Activated CD8-positive, alpha-beta memory T cell treated with anti-CD3 and anti-CD28 coated beads, Interleukin-2, amount 50 U/mL, for 4 hours (primary cell): ENCODE measurements around the gene SLC25A48.

Experiments
- DNase-seq: peaks from one replicate; pipeline ENCODE4 v3.0.0-alpha.2; 2020

Gene SLC25A48

DNA sequence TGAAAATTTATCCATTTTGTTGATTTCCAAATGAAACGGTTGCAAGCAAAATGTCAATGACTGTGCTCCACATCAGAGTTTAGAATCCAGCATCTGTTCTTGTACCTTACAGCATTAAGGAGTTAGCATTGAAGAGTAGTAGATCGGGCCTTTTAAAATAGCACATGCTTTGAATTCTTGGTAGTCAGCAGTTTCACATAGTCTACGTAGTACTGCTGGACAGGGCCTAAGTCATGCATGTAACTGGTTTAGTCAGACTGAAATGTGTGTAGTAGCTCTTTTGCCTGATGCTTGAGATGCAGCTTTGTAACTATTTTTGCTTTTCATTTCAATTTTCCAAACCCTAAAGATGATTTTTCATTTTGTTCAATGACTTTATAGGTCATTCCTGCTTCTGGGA lies 100.5 kb downstream of the SLC25A48 start:
- DNase-seq: no peak

DNA sequence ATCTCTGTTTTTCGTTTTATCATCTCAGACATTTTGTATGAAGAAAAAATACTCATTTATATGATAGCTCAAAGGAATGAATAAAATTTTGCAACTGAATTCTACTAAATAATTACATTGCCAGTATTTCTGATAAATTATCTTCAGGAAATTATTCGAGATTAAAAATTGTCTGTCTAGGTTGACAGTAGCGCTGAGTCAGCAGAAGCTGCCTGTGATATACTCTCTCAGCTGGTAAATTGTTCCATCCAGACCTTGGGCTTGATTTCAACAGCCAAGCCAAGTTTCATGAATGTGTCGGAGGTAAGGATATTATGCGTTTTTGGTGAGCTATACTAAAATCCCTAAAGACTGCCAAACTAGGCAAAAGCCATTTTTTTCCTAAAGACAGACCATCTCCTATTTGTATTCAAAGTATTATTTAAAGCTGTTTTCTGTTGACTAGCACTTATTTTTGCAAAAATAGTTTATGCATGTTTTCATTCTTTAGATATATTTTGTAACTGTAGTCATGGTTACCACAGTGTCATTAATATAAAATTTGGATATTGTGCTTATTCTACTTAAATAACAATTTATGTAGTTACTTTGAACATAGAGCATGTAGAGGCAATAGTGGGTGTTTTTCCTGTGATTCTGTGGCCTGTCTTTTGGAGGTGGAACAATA lies 102.9 kb downstream of the SLC25A48 start:
- no peak for DNase-seq
